ENCODE measurements around the gene PDSS1. TPM values are rescaled to one million over a fixed set of nuclear protein-coding genes. Genes with fewer than 3 reads are reported as not detected.

The PDSS1 gene
- total RNA-seq, 1 experiment from 2014 or later, result 18.4 TPM

- H3K9me3 Mint-ChIP-seq, result no peaks in the 10 kb centered on the region
- Histone ChIP-seq H2BK15ac (ENCODE audit: low read depth, low read length) (no peak overlapping the region), H2AK5ac (ENCODE audit: insufficient read length, low read length) (no peak overlapping the region), H3K27me3 (ENCODE audit: insufficient read depth, low read length) (no peaks in the 10 kb centered on the region), H3K23me2 (ENCODE audit: insufficient read length, low read depth, low read length, poor library complexity, severe bottlenecking) (no peaks in the 10 kb centered on the region), H2BK12ac (ENCODE audit: insufficient read length, low read depth, low read length) (no peak overlapping the region), H2AFZ (ENCODE audit: low read length) (no peak overlapping the region), H3K4ac (ENCODE audit: low read depth, low read length) (no peak overlapping the region), H2BK5ac (ENCODE audit: insufficient read length, low read length) (no peak overlapping the region), H4K91ac (ENCODE audit: insufficient read length, low read depth, low read length) (no peak overlapping the region), H3K9ac (ENCODE audit: extremely low read depth, insufficient read length, low read length) (no peak overlapping the region), H2BK120ac (ENCODE audit: low read depth, low read length, poor library complexity, severe bottlenecking) (no peak overlapping the region), H3K4me1 (ENCODE audit: insufficient read depth, low read length) (no peaks in the 10 kb centered on the region), H3K23ac (ENCODE audit: insufficient read length, low read depth, low read length) (no peak overlapping the region), H3T11ph (ENCODE audit: low read length) (no peak overlapping the region), H3K27ac (ENCODE audit: insufficient read length, low read depth, low read length) (no peak overlapping the region), H3K79me2 (ENCODE audit: insufficient read depth, low read length) (no peaks in the 10 kb centered on the region), H3K18ac (ENCODE audit: insufficient read length, low read depth, low read length) (no peak overlapping the region), H4K8ac (replicated peaks; ENCODE audit: insufficient read length, low read depth, low read length) (no peak overlapping the region), H3K56ac (ENCODE audit: insufficient read length, low read depth, low read length) (no peak overlapping the region), H4K20me1 (ENCODE audit: control insufficient read depth, insufficient read depth, insufficient read length) (no peaks in the 10 kb centered on the region), H3K4me2 (ENCODE audit: insufficient read depth, insufficient read length, low read length) (no peak overlapping the region), H3K79me1 (ENCODE audit: insufficient read depth, low read depth, low read length, poor library complexity, severe bottlenecking) (no peaks in the 10 kb centered on the region), H3K9me3 (ENCODE audit: control insufficient read depth, low read depth, low read length) (no peaks in the 10 kb centered on the region), H3K14ac (ENCODE audit: insufficient read depth, low read length) (no peak overlapping the region), H4K5ac (ENCODE audit: insufficient read length, low read depth, low read length) (no peak overlapping the region), H2BK20ac (ENCODE audit: low read depth, low read length, poor library complexity, severe bottlenecking) (no peak overlapping the region)
- H3K36me3 Mint-ChIP-seq (ENCODE audit: insufficient read depth in 1 of 3, low read depth in 3 of 3), result no peaks in the 10 kb centered on the region
- H3K27me3 Mint-ChIP-seq (ENCODE audit: low read depth), result peaks cover 7% of the 10 kb centered on the region
- no peaks in the 10 kb centered on the region for H3K4me1 Mint-ChIP-seq
- no peak for TF ChIP-seq CTCF (conservative IDR thresholded peaks at IDR 0.05)
- WGBS (ENCODE audit: extremely low coverage, insufficient read length, low lambda C conversion rate), result no CpG with 5 or more reads among the region's 4 CpGs
- no peak overlapping the region for H3K4me3 Mint-ChIP-seq
- no peak overlapping the region for H3K27ac Mint-ChIP-seq
- no peak for DNase-seq
Observed at GRCh38 chr10:26689399-26689798, 8.1 kb upstream of the PDSS1 start.
